GOT3 (cell line): Measurements from ENCODE around the gene PODN.

Experiments used
- DNase-seq: peaks from one replicate; lab custom pipeline; 2025; ENCODE audit warnings: mixed read lengths; lab: John Stamatoyannopoulos, UW

Gene PODN

DNA sequence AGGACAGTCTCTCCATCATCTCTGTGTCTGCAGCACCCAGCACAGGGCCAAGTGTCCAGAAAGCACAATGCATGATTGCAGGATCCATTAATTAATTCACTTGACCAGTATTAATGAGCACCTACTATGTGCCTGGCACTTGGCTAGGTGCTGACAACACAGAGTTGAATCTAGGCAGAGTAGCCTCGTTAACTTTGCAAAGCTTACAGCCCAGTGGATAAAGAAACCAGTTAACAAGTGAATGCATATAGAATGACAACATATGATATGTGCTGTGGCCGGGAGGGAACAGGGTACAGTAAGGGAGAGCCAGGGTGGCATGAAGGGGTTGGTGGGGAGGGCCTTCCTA is 69.6 kb downstream of the PODN start:
- DNase-seq = no peak

DNA sequence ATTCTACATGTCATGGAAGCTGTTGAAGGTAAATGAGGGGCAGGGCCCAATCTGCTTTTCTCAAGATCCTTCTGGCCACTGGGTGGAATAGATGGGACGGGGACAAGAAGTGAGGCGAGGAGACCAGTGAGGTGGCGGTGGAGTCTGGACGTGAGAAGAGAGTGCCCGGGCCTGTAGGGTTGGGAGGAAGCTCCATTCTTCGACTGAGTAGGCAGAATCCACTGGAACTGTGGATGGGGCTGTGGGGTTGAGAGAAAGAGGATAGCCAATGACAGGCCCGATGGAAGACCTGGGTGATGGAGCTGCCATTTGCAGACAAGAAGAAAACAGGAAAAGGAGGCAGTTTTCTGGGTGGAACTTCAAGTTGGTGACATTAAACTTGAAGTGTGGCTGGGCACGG is 70.2 kb downstream of the PODN start:
- DNase-seq = no peak

DNA sequence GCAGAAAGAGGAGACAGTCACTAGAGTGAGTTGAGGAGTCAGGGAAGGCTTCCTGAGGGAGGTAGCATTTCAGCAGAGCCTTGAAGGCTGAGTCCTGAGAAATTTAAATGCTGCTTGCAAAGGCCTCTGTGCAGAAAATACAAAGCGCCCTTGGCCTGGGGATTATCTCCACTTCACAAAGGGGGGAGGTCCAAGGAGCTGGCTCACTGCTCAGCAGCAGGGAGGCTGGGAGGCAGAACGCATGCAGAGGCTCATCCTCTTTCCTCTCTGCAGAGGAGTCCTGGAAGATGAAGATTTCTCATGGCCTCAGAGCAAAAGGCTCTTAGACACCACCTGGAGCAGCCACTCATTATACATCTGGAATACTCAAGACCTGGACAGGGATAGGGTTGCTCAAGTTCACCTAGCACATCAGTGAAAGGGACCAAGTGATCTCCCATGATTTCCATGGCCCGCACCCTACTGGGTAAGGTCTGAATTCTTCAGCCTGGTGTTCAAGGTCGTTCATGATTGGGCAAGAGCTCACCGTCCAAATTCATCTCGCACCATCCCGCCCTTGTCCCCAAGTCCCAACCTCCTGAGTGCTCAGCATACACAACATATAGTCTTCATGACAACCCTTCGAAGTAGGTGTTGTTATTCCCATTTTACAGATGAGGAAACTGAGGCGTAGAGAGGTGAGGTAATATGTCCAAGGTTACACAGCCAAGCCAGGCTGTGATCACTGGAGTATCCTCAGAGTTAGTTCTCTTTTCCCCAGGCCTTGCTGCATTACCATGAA is 71.4 kb downstream of the PODN start:
- DNase-seq = no peak

DNA sequence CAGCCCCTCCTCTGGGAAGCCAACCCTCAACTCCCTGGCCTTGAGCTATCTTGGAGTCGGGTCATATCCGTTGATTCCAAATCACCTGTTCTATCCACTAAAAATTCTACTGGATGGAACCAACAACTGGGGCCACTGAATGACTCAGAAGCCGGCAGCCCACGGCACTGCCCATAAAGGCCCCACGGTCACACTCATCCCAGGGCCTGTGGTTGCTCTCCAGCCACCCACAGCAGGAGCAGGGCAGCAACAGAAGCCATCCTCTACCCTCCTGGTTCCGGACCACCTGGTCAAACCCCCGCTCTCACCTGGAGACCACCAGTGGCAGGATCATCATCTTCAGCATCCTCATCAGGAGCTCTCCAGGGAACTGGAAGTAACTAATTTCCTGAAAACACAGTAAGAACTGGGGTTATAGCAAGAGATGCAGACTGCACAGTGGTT is 72.1 kb downstream of the PODN start:
- no peak for DNase-seq
